ENCODE measurements around the gene HELZ.

- TF ChIP-seq, protein P1, sequence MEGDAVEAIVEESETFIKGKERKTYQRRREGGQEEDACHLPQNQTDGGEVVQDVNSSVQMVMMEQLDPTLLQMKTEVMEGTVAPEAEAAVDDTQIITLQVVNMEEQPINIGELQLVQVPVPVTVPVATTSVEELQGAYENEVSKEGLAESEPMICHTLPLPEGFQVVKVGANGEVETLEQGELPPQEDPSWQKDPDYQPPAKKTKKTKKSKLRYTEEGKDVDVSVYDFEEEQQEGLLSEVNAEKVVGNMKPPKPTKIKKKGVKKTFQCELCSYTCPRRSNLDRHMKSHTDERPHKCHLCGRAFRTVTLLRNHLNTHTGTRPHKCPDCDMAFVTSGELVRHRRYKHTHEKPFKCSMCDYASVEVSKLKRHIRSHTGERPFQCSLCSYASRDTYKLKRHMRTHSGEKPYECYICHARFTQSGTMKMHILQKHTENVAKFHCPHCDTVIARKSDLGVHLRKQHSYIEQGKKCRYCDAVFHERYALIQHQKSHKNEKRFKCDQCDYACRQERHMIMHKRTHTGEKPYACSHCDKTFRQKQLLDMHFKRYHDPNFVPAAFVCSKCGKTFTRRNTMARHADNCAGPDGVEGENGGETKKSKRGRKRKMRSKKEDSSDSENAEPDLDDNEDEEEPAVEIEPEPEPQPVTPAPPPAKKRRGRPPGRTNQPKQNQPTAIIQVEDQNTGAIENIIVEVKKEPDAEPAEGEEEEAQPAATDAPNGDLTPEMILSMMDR (IDR thresholded peaks at IDR 0.05 in 4 of 5, conservative IDR thresholded peaks at IDR 0.05 in 1 of 5) = no peak
- TF ChIP-seq POLR2A (IDR thresholded peaks at IDR 0.05) = no peak
These were observed 159.6 kb downstream of the HELZ start for GRCh38 chr17:67085406-67085805.

Data from gastrocnemius medialis (tissue), 4 donors.